ENCODE results near the gene COL4A1. TPM values are rescaled to one million over a fixed set of nuclear protein-coding genes. Genes with fewer than 3 reads are reported as not detected.

Gene COL4A1
- total and polyA plus RNA-seq, 2 of the 13 experiments (the other 11 are each of a cell fraction or from before 2014, with no cell fraction given), result not detected

DNA sequence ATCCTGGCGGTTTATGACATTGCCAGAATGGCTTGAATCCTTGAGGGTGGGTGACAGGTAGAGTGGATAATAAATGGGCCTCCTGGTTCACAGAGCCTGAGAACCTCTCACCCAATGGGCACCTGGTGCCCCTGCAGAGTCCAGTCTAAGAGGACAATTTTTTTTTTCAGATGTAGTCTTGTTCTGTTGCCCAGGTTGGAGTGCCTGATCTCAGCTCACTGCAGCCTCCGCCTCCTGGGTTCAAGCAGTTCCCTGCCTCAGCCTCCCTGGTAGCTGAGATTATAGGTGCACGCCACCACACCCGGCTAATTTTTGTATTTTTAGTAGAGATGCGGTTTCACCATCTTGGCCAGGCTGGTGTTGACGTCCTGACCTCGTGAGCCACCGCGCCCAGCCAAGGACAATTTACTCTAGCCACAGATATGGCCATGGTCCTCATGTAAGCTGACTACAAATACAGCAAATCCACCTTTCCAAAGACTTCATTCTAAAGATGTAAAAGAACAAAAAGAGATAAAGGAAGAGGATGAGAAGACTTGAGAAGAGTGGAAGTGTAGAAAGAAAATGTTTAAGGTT lies 33.1 kb upstream of the COL4A1 start:
- H3K9me3 ChIP-seq (ENCODE audit: low read length), result no peaks in the 10 kb centered on the region
- 26% methylated on average over 8 of the region's 9 CpGs for WGBS (ENCODE audit: low lambda C conversion rate)
- intact Hi-C loops (cut with micrococcal nuclease; ENCODE audit: unreplicated experiment), result no loop called here
- no peak overlapping the region for H3K9ac ChIP-seq (ENCODE audit: insufficient read depth, low read depth, low read length)
- H3K27me3 ChIP-seq (ENCODE audit: control insufficient read depth in 1 of 2, insufficient read depth in 2 of 2, low read length in 2 of 2), result peaks cover 4 to 61% of the 10 kb centered on the region in 2 experiments; a peak in 3 of 5 replicates
- H3K4me3 ChIP-seq (replicated peaks in 1 of 3; ENCODE audit: insufficient read depth in 1 of 3, low read depth in 2 of 3, low read length in 3 of 3), result no peak overlapping the region
- H3K4me1 ChIP-seq (ENCODE audit: insufficient read depth, low read length), result no peaks in the 10 kb centered on the region
- CTCF ChIA-PET (ENCODE audit: low intra/inter-chr PET ratio, low total read pairs), result no interaction called here
- in situ Hi-C loops (cut with HindIII; ENCODE audit: extremely low pct_ligation_motif_present, low pct_unique_long_range_greater_than_20kb), result no loop called here
- POLR2A ChIA-PET, result no interaction called here
- BruUV-seq (replicated peaks), result no TSS peak
- TF ChIP-seq, protein P1, sequence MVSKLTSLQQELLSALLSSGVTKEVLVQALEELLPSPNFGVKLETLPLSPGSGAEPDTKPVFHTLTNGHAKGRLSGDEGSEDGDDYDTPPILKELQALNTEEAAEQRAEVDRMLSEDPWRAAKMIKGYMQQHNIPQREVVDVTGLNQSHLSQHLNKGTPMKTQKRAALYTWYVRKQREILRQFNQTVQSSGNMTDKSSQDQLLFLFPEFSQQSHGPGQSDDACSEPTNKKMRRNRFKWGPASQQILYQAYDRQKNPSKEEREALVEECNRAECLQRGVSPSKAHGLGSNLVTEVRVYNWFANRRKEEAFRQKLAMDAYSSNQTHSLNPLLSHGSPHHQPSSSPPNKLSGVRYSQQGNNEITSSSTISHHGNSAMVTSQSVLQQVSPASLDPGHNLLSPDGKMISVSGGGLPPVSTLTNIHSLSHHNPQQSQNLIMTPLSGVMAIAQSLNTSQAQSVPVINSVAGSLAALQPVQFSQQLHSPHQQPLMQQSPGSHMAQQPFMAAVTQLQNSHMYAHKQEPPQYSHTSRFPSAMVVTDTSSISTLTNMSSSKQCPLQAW (CRISPR knock-in tag; IDR thresholded peaks at IDR 0.05), result no peak
- no peak for TF ChIP-seq ZNF574 (CRISPR knock-in tag; IDR thresholded peaks at IDR 0.05)
- TF ChIP-seq ZNF296 (CRISPR knock-in tag; conservative IDR thresholded peaks at IDR 0.05), result no peak
- no peak for TF ChIP-seq HNRNPH1 (optimal IDR thresholded peaks at IDR 0.05; ENCODE audit: low read depth, low read length)
- TF ChIP-seq ARHGAP35 (CRISPR knock-in tag; IDR thresholded peaks at IDR 0.05; ENCODE audit: borderline replicate concordance), result no peak
- no peak for TF ChIP-seq ZNF382 (CRISPR knock-in tag; IDR thresholded peaks at IDR 0.05; ENCODE audit: borderline replicate concordance)
- no peak for TF ChIP-seq HOXA3 (CRISPR knock-in tag; IDR thresholded peaks at IDR 0.05)
- TF ChIP-seq ZC3H4 (CRISPR knock-in tag; IDR thresholded peaks at IDR 0.05; ENCODE audit: borderline replicate concordance), result no peak
- TF ChIP-seq JARID2 (CRISPR knock-in tag; IDR thresholded peaks at IDR 0.05; ENCODE audit: insufficient replicate concordance), result no peak
- TF ChIP-seq MIXL1 (CRISPR knock-in tag; IDR thresholded peaks at IDR 0.05), result no peak
- DNase-seq (ENCODE audit: low spot score), result no peak
- H3K79me2 ChIP-seq (ENCODE audit: insufficient read depth, low read length), result no peaks in the 10 kb centered on the region
- H3K4me2 ChIP-seq (ENCODE audit: low read depth, low read length), result no peak overlapping the region
- no peak for FAIRE-seq
- no peaks in the 10 kb centered on the region for H4K20me1 ChIP-seq (ENCODE audit: insufficient read depth, low read length)
- ATAC-seq, result no peak
- H2AFZ ChIP-seq (ENCODE audit: low read length), result no peak overlapping the region
- no peak overlapping the region for H3K27ac ChIP-seq (ENCODE audit: extremely low read length, insufficient read depth, low read length)
- no peaks in the 10 kb centered on the region for H3K36me3 ChIP-seq (replicated peaks in 1 of 2; ENCODE audit: control insufficient read depth in 1 of 2, insufficient read depth in 2 of 2, low read length in 2 of 2)
